K562 (cell line): ENCODE measurements around the gene ANO10. TPM values are rescaled to one million over a fixed set of nuclear protein-coding genes. Genes with fewer than 3 reads are reported as not detected.

ENCODE experiments used
- ATAC-seq: fragments of 200-7000 bp; cut with Tn5 transposase; 3 replicates; pipeline ENCODE4 v1.9.1; 2020; ENCODE audit warnings: moderate library complexity
- BruUV-seq: library from RNA; stranded (reverse); fragments of 400-500 nt; replicated peaks from 2 replicates; lab custom pipeline; 2021; lab: Mats Ljungman, UMichigan
- CTCF ChIA-PET: fragments of 300-600 bp; formaldehyde crosslinking; extraction: SDS; loops from one replicate; lab custom pipeline; 2021; ENCODE audit warnings: low intra/inter-chr PET ratio; lab: Yijun Ruan, JAX
- POLR2A ChIA-PET: fragments of 300-600, 350-650 bp; sonication (Branson Sonifier 250); formaldehyde crosslinking; extraction: SDS; loops from one replicate; lab custom pipeline; 2021; ENCODE audit warnings: antibody characterized with exemption, inconsistent platforms; lab: Yijun Ruan, JAX
- DNase-seq, 4 experiments: peaks; one replicate each; pipeline versions ENCODE4 v3.0.0 to v3.0.0-alpha.2; 2011 to 2018; ENCODE audit warnings: low spot score in 3 of 4, mixed read lengths in 3 of 4; ENCODE audit errors: extremely low read depth in 1 of 4
- FAIRE-seq: peaks from 2 replicates; lab custom pipeline; 2011; peaks lifted over from hg19 to GRCh38; lab: Jason Lieb, UNC
- H2AFZ ChIP-seq: 2 replicates; pipeline ENCODE4 v1.6.0; 2011; ENCODE audit warnings: low read depth, low read length, control low read depth, inconsistent platforms
- H3K27ac ChIP-seq: fragments of 200-600 bp; 3 replicates; pipeline ENCODE4 v1.8.0; 2011; ENCODE audit warnings: low read depth, mild to moderate bottlenecking, control low read depth, inconsistent platforms, low read length, moderate library complexity, mixed read lengths; ENCODE audit errors: extremely low read depth
- H3K27me3 ChIP-seq, 2 experiments: fragments of 300-600 bp in 1 of 2; 2 replicates in 1 of 2; 3 replicates in 1 of 2; pipeline versions ENCODE4 v1.6.0 to v1.8.0; 2011; ENCODE audit warnings: inconsistent platforms in 2 of 2, low read length in 2 of 2, mild to moderate bottlenecking in 1 of 2, mixed read lengths in 1 of 2, moderate library complexity in 1 of 2; ENCODE audit not compliant: control insufficient read depth in 2 of 2, insufficient read depth in 2 of 2
- H3K36me3 ChIP-seq: fragments of 300-600 bp; 3 replicates; pipeline ENCODE4 v1.8.0; 2011; ENCODE audit warnings: mild to moderate bottlenecking, low read length, inconsistent platforms; ENCODE audit not compliant: control insufficient read depth, insufficient read depth
- H3K4me1 ChIP-seq, 2 experiments: fragments of 200-600 bp in 1 of 2; replicated peaks in 1 of 2; 2 replicates in 1 of 2; 3 replicates in 1 of 2; pipeline versions ENCODE4 v1.5.1 to v1.8.0; 2011; ENCODE audit warnings: inconsistent platforms in 2 of 2, low read length in 2 of 2, mild to moderate bottlenecking in 1 of 2, mixed read lengths in 1 of 2, moderate library complexity in 1 of 2; ENCODE audit not compliant: control insufficient read depth in 2 of 2, insufficient read depth in 2 of 2
- H3K4me2 ChIP-seq: 2 replicates; pipeline ENCODE4 v1.6.1; 2011; ENCODE audit warnings: low read length, control low read depth, inconsistent platforms, mixed read lengths; ENCODE audit not compliant: insufficient read depth
- H3K4me3 ChIP-seq: fragments of 200-600 bp; sonication (generic), shearing (Covaris generic); 2 replicates; pipeline ENCODE4 v1.5.1; 2016; ENCODE audit warnings: control low read depth, inconsistent platforms
- H3K79me2 ChIP-seq: fragments of 200-600 bp; 3 replicates; pipeline ENCODE4 v1.8.0; 2011; ENCODE audit warnings: low read length, inconsistent platforms; ENCODE audit not compliant: control insufficient read depth, insufficient read depth
- H3K9ac ChIP-seq, 2 experiments: 2 replicates each; pipeline versions ENCODE4 v1.6.0 to v1.6.1; 2011; ENCODE audit warnings: low read depth in 2 of 2, low read length in 2 of 2, control low read depth in 1 of 2, inconsistent platforms in 1 of 2, mild to moderate bottlenecking in 1 of 2, mixed read lengths in 1 of 2; ENCODE audit not compliant: insufficient read depth in 1 of 2
- H3K9me1 ChIP-seq: one replicate; pipeline ENCODE4 v1.6.0; 2011; ENCODE audit warnings: inconsistent platforms, mild to moderate bottlenecking, low read length, moderate library complexity; ENCODE audit not compliant: control insufficient read depth, insufficient read depth
- H3K9me3 ChIP-seq: replicated peaks from 2 replicates; pipeline ENCODE4 v1.5.1; 2011; ENCODE audit warnings: low read depth, low read length, inconsistent platforms; ENCODE audit not compliant: control insufficient read depth, insufficient read depth
- H4K20me1 ChIP-seq: replicated peaks from 2 replicates; pipeline ENCODE4 v1.6.1; 2011; ENCODE audit warnings: low read length, inconsistent platforms, mixed read lengths; ENCODE audit not compliant: control insufficient read depth, insufficient read depth
- FOXK2 ChIP-seq, 2 experiments: fragments of 450-650 bp; IDR thresholded peaks in 1 of 2; conservative IDR thresholded peaks in 1 of 2; 2 replicates each; pipeline ENCODE4 v1.6.1; 2016; ENCODE audit warnings: low read depth in 2 of 2, mild to moderate bottlenecking in 1 of 2
- IFI16 ChIP-seq: fragments of 250-450 bp; sonication (Bioruptor Pico); IDR thresholded peaks from 2 replicates; pipeline ENCODE4 v2.1.2; 2022; ENCODE audit warnings: mild to moderate bottlenecking, inconsistent platforms
- NRF1 ChIP-seq, 2 experiments: fragments of 450-650 bp; IDR thresholded peaks in 1 of 2; conservative IDR thresholded peaks in 1 of 2; 2 replicates each; pipeline ENCODE4 v1.6.1; 2014; ENCODE audit warnings: mild to moderate bottlenecking in 2 of 2
- SMARCA4 ChIP-seq: fragments of 450-650 bp; IDR thresholded peaks from 2 replicates; pipeline ENCODE4 v1.6.1; 2016
- SMC3 ChIP-seq: conservative IDR thresholded peaks from 2 replicates; pipeline ENCODE4 v1.6.1; 2011; ENCODE audit warnings: low read depth, low read length, improper control_type of control experiment; ENCODE audit not compliant: insufficient read depth
- TCF7L2 ChIP-seq: fragments of 150-350 bp; IDR thresholded peaks from 2 replicates; pipeline ENCODE4 v1.6.1; 2016; ENCODE audit warnings: low read depth, mild to moderate bottlenecking, low read length, moderate library complexity
- U2AF1 ChIP-seq: fragments of 200-400 bp; formaldehyde crosslinking; optimal IDR thresholded peaks from 2 replicates; pipeline ENCODE3; 2017; ENCODE audit warnings: mild to moderate bottlenecking, low read depth, low read length, moderate library complexity
- WGBS: fragments of 100-300 bp; shearing (Covaris generic); methylation state at CpG from one replicate; pipeline ENCODE4 v1.1.6; 2016; ENCODE audit warnings: low coverage, mixed read lengths; ENCODE audit not compliant: insufficient coverage; ENCODE audit errors: missing lambda C conversion rate; 5-methylcytosine and 5-hydroxymethylcytosine counted together
- in situ Hi-C: fragments of 300-500 bp; cut with MboI; formaldehyde crosslinking; loops from 4 replicates; pipeline ENCODE4 v1.15.0; 2018; ENCODE audit warnings: inconsistent platforms, mixed read lengths
- intact Hi-C: fragments of 100-400 bp; cut with micrococcal nuclease; formaldehyde crosslinking; loops from 2 replicates; pipeline ENCODE4 v1.14.2; 2022
- polyA plus RNA-seq, 8 experiments: library from polyadenylated mRNA; depleted of rRNA in 4 of 8; stranded (reverse) in 5 of 8; unstranded in 3 of 8; fragments of >200 nt; fragmentation: Nextera tagmentation in 2 of 8; fragmentation: Illumina TruSeq in 1 of 8; extraction: Ambion mirVana in 2 of 8; extraction: Trizol in 1 of 8; gene quantifications; 2 replicates each; pipeline versions ENCODE4 v1.2.1 to v1.2.3, GENCODE V29; 2011 to 2014; ENCODE audit warnings: inconsistent platforms in 1 of 8, missing spikeins in 1 of 8
- total RNA-seq, 7 experiments: library from RNA; depleted of rRNA in 6 of 7; stranded (reverse); fragments of >200 nt in 6 of 7; fragmentation: Illumina TruSeq in 2 of 7; extraction: Trizol in 2 of 7; gene quantifications; 2 replicates each; pipeline versions ENCODE4 v1.2.1 to v1.2.3, GENCODE V29; 2011 to 2021; ENCODE audit warnings: low replicate concordance in 1 of 7

The ANO10 gene
- total and polyA plus RNA-seq, 9 of the 15 experiments (the other 6 are each of a cell fraction or from before 2014, with no cell fraction given): 6.4 to 46.0 (median 32.3) TPM

DNA sequence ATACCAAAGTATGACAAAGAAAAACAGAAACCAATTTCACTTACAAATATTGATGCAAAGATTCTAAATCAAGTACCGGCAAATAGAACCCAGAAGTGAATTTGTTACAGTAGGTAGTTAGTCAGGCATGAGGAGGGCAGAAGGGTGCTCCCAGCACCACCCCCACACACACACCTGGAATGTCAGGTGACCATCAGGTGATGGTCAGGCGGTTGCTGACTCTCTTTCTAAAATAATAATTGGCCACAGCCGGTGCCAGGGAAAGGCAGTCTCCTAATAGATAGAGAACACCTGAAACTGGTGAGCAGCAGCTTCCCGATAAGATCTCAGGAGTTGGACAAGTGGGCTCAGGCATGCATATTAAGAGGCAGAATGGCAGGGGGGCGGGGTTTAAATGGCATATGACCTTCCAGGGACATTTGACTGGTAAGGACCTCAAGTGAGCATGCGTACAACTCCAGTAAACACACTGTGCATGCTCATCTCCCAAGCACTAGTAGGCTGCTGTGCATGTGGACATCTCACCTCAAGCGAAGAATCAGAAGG, 131.1 kb downstream of the ANO10 start:
- no peak for TF ChIP-seq TCF7L2
- no peak for TF ChIP-seq SMC3
- no peak for TF ChIP-seq FOXK2 (conservative IDR thresholded peaks at IDR 0.05 in 1 of 2, IDR thresholded peaks at IDR 0.05 in 1 of 2; ENCODE audit: low read depth in 2 of 2)
- TF ChIP-seq U2AF1: no peak
- TF ChIP-seq IFI16 (CRISPR knock-in tag): no peak
- no peak for TF ChIP-seq SMARCA4
- 0 out of 4 replicates have a peak, but pooled peaks of 1 of the 2 experiments have one; percentile 11 for TF ChIP-seq NRF1 (conservative IDR thresholded peaks at IDR 0.05 in 1 of 2, IDR thresholded peaks at IDR 0.05 in 1 of 2)
- TF ChIP-seq, all 486 proteins: peak for 1
- no peak overlapping the region for H3K9ac ChIP-seq
- WGBS: 60% methylated on average over 7 of the region's 7 CpGs
- no peaks in the 10 kb centered on the region for H3K9me3 ChIP-seq
- H3K4me3 ChIP-seq: no peak overlapping the region
- H2AFZ ChIP-seq: no peak overlapping the region
- no peaks in the 10 kb centered on the region for H3K9me1 ChIP-seq
- H3K79me2 ChIP-seq: no peaks in the 10 kb centered on the region
- H3K4me1 ChIP-seq: peaks cover 0 to 5% of the 10 kb centered on the region in 2 experiments; a peak in 1 of 5 replicates
- H3K4me2 ChIP-seq: no peak overlapping the region
- ATAC-seq (no peak), FAIRE-seq (no peak), DNase-seq (peak in 1 of 4 experiments; percentile 9)
- no peaks in the 10 kb centered on the region for H3K27me3 ChIP-seq
- intact Hi-C loops (no loop called here), in situ Hi-C loops (no loop called here)
- POLR2A ChIA-PET: no interaction called here
- no peak overlapping the region for H3K27ac ChIP-seq
- CTCF ChIA-PET: no interaction called here
- BruUV-seq: no TSS peak
- H4K20me1 ChIP-seq: no peaks in the 10 kb centered on the region
- no peaks in the 10 kb centered on the region; the same call in 2 of the 3 replicates for H3K36me3 ChIP-seq
